ENCODE measurements around the gene CAMSAP2.

The CAMSAP2 gene, protein sequence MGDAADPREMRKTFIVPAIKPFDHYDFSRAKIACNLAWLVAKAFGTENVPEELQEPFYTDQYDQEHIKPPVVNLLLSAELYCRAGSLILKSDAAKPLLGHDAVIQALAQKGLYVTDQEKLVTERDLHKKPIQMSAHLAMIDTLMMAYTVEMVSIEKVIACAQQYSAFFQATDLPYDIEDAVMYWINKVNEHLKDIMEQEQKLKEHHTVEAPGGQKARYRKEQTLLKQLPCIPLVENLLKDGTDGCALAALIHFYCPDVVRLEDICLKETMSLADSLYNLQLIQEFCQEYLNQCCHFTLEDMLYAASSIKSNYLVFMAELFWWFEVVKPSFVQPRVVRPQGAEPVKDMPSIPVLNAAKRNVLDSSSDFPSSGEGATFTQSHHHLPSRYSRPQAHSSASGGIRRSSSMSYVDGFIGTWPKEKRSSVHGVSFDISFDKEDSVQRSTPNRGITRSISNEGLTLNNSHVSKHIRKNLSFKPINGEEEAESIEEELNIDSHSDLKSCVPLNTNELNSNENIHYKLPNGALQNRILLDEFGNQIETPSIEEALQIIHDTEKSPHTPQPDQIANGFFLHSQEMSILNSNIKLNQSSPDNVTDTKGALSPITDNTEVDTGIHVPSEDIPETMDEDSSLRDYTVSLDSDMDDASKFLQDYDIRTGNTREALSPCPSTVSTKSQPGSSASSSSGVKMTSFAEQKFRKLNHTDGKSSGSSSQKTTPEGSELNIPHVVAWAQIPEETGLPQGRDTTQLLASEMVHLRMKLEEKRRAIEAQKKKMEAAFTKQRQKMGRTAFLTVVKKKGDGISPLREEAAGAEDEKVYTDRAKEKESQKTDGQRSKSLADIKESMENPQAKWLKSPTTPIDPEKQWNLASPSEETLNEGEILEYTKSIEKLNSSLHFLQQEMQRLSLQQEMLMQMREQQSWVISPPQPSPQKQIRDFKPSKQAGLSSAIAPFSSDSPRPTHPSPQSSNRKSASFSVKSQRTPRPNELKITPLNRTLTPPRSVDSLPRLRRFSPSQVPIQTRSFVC (N-terminal part only)

GRCh38 chr1:200738327-200738948 is at the start of gene CAMSAP2:
Gene CAMSAP2 (plus strand): TSS chr1:200738893. CDS start chr1:200739828, 935 bp downstream.
- no peaks in the 10 kb centered on the region; the same call in 1 of the 2 replicates for H4K20me1 ChIP-seq
- no peaks in the 10 kb centered on the region for H3K27me3 ChIP-seq
- H3K4me1 ChIP-seq = peaks cover 36% of the 10 kb centered on the region
- H3K36me3 ChIP-seq = no peaks in the 10 kb centered on the region
- H3K27ac ChIP-seq = peak within 1 kb of the TSS; percentile 88
- H3K4me2 ChIP-seq = peak within 1 kb of the TSS; percentile 92
- H3K4me3 ChIP-seq = peak within 1 kb of the TSS; percentile 93
- peak within 1 kb of the TSS; percentile 87 for H3K9ac ChIP-seq
- no peaks in the 10 kb centered on the region for H3K9me3 ChIP-seq
- TF ChIP-seq Cebpa-rat (IDR thresholded peaks at IDR 0.05) = no peak

GRCh38 chr1:200692316-200692715 is 46.4 kb upstream of the CAMSAP2 start:
- no peak overlapping the region for H3K9ac ChIP-seq
- H3K36me3 ChIP-seq = no peaks in the 10 kb centered on the region
- H3K4me2 ChIP-seq = no peak overlapping the region
- H3K4me1 ChIP-seq = no peaks in the 10 kb centered on the region
- no peak overlapping the region for H3K27ac ChIP-seq
- H3K4me3 ChIP-seq = no peak overlapping the region
- no peaks in the 10 kb centered on the region for H3K27me3 ChIP-seq
- no peak for TF ChIP-seq Cebpa-rat (IDR thresholded peaks at IDR 0.05)
- H4K20me1 ChIP-seq = no peaks in the 10 kb centered on the region
- H3K9me3 ChIP-seq = no peaks in the 10 kb centered on the region

DNA sequence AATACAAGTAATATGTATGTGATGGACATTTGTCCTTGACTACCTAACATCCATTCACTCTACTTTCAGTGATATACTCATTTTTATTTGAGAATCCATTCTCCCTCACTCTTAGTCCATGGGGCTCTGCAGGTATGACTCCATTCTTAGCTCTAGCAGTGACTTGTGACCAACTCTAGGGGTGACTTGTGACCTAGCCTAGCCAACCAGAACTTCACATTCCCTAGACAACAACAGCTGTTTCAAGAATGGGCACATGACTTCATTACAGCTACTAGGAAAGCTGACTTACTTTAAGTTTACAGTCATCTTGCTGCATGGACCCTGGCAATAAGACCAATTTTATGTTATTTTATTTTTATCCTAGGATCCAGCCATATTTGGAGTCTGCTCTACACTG is 45.4 kb upstream of the CAMSAP2 start:
- Histone ChIP-seq H3K36me3 (no peaks in the 10 kb centered on the region), H3K9ac (no peak overlapping the region), H3K4me3 (no peak overlapping the region), H3K9me3 (no peaks in the 10 kb centered on the region), H3K27ac (no peak overlapping the region), H3K4me2 (no peak overlapping the region), H3K27me3 (no peaks in the 10 kb centered on the region), H4K20me1 (no peaks in the 10 kb centered on the region), H3K4me1 (no peaks in the 10 kb centered on the region)
- TF ChIP-seq Cebpa-rat (IDR thresholded peaks at IDR 0.05) = no peak

GRCh38 chr1:200694738-200695137 is 44.0 kb upstream of the CAMSAP2 start:
- Histone ChIP-seq H3K4me1 (no peaks in the 10 kb centered on the region), H3K27me3 (no peaks in the 10 kb centered on the region), H3K36me3 (no peaks in the 10 kb centered on the region), H3K9me3 (no peaks in the 10 kb centered on the region), H4K20me1 (no peaks in the 10 kb centered on the region), H3K4me2 (no peak overlapping the region), H3K27ac (no peak overlapping the region), H3K4me3 (no peak overlapping the region), H3K9ac (no peak overlapping the region)
- TF ChIP-seq Cebpa-rat (IDR thresholded peaks at IDR 0.05) = no peak

DNA sequence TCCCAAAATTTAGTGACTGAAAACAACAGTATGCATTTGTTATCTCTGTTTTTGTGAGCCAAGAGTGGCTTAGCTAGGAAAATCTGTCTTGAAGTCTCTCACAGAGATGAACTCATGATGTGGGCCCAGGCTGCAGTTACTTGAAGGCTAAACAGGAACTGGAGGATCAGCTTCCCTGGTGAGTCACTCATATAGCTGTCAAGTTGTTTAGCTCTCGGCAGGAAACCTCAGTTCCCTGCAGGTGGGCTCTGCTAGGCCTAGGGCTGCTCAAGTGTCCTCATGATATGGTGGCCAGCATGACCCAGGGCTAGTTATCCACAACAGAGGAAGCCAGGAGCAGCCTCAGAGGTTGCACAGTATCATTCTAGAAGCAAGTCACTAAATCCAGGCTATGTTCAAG is 38.8 kb upstream of the CAMSAP2 start:
- Histone ChIP-seq H4K20me1 (no peaks in the 10 kb centered on the region), H3K9ac (no peak overlapping the region), H3K9me3 (no peaks in the 10 kb centered on the region), H3K27me3 (no peaks in the 10 kb centered on the region), H3K4me3 (no peak overlapping the region), H3K27ac (no peak overlapping the region), H3K4me2 (no peak overlapping the region), H3K36me3 (no peaks in the 10 kb centered on the region), H3K4me1 (no peaks in the 10 kb centered on the region)
- no peak for TF ChIP-seq Cebpa-rat (IDR thresholded peaks at IDR 0.05)

DNA sequence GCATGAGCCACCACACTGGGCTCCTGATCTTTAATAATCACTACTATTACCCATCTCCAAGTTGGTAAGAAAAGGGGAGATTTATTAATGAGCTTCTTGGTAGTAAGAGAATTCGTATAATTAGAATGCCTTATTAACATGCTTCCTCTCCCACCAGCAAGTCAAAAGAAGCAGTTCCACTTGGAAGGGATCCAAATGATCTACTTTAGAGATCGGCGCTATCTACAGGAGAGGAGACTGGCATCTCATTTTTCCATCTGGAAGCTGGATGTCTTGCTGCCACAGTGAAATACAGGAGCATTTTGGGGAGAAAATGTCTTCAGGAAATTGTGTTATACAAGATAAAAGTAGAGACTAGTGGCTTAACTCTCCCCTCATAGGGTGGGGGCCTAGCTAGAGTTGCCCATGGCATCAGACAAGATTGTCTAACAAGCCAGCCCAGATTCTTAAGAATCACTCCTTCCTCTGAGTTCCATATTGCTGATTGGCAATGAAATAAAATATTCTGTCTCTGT is 33.6 kb upstream of the CAMSAP2 start:
- Histone ChIP-seq H3K36me3 (no peaks in the 10 kb centered on the region), H3K27ac (no peak overlapping the region), H4K20me1 (no peaks in the 10 kb centered on the region), H3K4me3 (no peak overlapping the region), H3K4me1 (no peaks in the 10 kb centered on the region), H3K9ac (no peak overlapping the region), H3K9me3 (no peaks in the 10 kb centered on the region), H3K4me2 (no peak overlapping the region), H3K27me3 (no peaks in the 10 kb centered on the region)
- TF ChIP-seq Cebpa-rat (IDR thresholded peaks at IDR 0.05) = no peak

GRCh38 chr1:200706111-200706814 is 32.4 kb upstream of the CAMSAP2 start:
- Histone ChIP-seq H3K27me3 (no peaks in the 10 kb centered on the region), H3K4me2 (no peak overlapping the region), H3K9ac (no peak overlapping the region), H3K27ac (no peak overlapping the region), H4K20me1 (no peaks in the 10 kb centered on the region), H3K36me3 (no peaks in the 10 kb centered on the region), H3K4me3 (no peak overlapping the region), H3K9me3 (no peaks in the 10 kb centered on the region), H3K4me1 (no peaks in the 10 kb centered on the region)
- TF ChIP-seq Cebpa-rat (IDR thresholded peaks at IDR 0.05) = no peak

DNA sequence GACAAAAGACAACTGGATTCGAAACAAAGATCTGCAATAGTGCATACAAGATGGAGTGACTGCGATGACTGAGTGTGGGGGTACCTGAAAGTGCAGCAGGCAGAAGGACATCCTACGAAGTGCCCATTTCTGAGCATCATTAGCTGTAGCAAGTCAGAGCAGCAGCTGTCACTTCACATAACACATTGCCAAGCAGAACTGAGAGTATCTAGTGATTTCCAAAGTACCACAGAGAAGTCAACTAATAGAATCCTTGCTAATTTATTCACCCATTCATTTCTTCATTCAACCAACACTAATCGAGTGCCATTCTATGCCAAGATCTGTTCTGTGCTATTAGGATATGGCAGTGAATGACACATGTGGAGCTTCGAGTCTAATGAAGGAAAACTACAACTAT is 31.6 kb upstream of the CAMSAP2 start:
- Histone ChIP-seq H3K27ac (no peak overlapping the region), H3K9ac (no peak overlapping the region), H3K27me3 (no peaks in the 10 kb centered on the region), H3K4me3 (no peak overlapping the region), H4K20me1 (no peaks in the 10 kb centered on the region), H3K9me3 (no peaks in the 10 kb centered on the region), H3K36me3 (no peaks in the 10 kb centered on the region), H3K4me1 (no peaks in the 10 kb centered on the region), H3K4me2 (no peak overlapping the region)
- no peak for TF ChIP-seq Cebpa-rat (IDR thresholded peaks at IDR 0.05)

GRCh38 chr1:200708161-200708560 is 30.5 kb upstream of the CAMSAP2 start:
- Histone ChIP-seq H3K27ac (no peak overlapping the region), H3K9me3 (no peaks in the 10 kb centered on the region), H3K36me3 (no peaks in the 10 kb centered on the region), H3K4me2 (no peak overlapping the region), H3K4me1 (no peaks in the 10 kb centered on the region), H3K4me3 (no peak overlapping the region), H3K9ac (no peak overlapping the region), H4K20me1 (no peaks in the 10 kb centered on the region), H3K27me3 (no peaks in the 10 kb centered on the region)
- no peak for TF ChIP-seq Cebpa-rat (IDR thresholded peaks at IDR 0.05)

Data from BLaER1 (cell line).